Prostate gland (tissue), 2 donors: Measurements from ENCODE around the gene BUD23.

Source experiments
- POLR2A ChIP-seq: fragments of 450-650 bp; IDR thresholded peaks from one replicate; pipeline ENCODE4 v1.6.1; 2016; ENCODE audit warnings: antibody characterized with exemption, mild to moderate bottlenecking
- TF ChIP-seq, protein P1 (sequence below), 4 experiments: fragments of 200-600 bp in 2 of 4; fragments of 450-650 bp in 2 of 4; sonication (generic) in 2 of 4; IDR thresholded peaks; 1 replicate in 3 of 4; 2 replicates in 1 of 4; pipeline ENCODE4 v1.5.1; 2016 to 2019; ENCODE audit warnings: antibody characterized with exemption in 4 of 4, mild to moderate bottlenecking in 2 of 4, moderate library complexity in 2 of 4

DNA sequence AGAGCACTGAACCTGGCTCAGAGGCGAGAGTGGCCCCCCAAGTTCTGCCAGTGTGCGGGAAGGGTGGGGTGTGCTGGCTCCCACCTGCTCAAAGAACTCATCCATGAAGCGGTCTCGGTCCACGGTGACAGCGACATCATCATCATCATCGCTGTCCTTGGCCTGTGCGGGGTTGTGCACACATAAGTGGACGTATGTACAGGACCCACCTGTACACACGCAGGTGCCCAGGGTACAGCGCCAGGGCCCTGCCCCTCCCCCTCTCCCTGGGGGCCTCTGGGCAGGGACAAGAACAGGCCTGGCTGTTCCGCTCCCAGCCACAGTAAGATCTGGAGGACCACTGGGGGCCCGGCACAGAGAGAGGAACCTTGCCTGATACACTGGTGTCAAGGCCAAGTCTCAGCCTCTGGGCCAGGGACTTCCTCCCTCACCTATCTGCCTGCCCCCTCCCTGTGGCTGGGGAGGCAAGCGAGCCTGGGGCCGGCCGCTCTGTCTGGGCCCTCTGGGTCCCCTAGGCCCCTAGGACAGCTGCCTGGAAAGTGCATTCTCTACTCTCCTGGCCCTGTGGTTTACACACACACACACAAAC, 25.7 kb downstream of the BUD23 start:
- TF ChIP-seq, protein P1, sequence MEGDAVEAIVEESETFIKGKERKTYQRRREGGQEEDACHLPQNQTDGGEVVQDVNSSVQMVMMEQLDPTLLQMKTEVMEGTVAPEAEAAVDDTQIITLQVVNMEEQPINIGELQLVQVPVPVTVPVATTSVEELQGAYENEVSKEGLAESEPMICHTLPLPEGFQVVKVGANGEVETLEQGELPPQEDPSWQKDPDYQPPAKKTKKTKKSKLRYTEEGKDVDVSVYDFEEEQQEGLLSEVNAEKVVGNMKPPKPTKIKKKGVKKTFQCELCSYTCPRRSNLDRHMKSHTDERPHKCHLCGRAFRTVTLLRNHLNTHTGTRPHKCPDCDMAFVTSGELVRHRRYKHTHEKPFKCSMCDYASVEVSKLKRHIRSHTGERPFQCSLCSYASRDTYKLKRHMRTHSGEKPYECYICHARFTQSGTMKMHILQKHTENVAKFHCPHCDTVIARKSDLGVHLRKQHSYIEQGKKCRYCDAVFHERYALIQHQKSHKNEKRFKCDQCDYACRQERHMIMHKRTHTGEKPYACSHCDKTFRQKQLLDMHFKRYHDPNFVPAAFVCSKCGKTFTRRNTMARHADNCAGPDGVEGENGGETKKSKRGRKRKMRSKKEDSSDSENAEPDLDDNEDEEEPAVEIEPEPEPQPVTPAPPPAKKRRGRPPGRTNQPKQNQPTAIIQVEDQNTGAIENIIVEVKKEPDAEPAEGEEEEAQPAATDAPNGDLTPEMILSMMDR (IDR thresholded peaks at IDR 0.05), result no peak
- no peak for TF ChIP-seq POLR2A
